Erythroblast (primary cell): ENCODE data around the gene METTL5.

Experiments used
- GATA1 ChIP-seq: IDR thresholded peaks from 2 replicates; pipeline ENCODE4 v1.6.1; 2011; ENCODE audit warnings: low read depth, mild to moderate bottlenecking, control low read depth, low read length, moderate library complexity
- POLR2A ChIP-seq: IDR thresholded peaks from 2 replicates; pipeline ENCODE4 v1.6.1; 2011; ENCODE audit warnings: mild to moderate bottlenecking, low read length

DNA sequence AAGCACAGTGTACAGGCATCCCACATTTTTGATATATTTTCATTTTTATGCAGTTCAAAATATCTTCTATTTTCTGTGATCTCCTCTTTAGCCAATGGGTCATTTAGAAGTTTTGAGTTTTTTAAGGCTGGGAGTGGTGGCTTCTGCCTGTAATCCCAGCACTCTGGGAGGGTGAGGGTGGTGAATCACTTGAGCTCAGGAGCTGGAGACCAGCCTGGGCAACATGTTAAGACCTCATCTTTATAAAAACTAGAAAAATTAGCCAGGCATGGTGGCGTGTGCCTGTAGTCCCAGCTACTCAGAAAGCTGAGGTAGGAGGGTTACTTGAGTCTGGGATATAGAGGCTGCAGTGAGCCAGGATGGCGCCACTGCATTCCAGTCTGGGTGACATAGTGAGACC lies 20.3 kb upstream of the METTL5 start:
- TF ChIP-seq POLR2A (no peak), GATA1 (no peak)
